ENCODE results near the gene GATB. TPM values are rescaled to one million over a fixed set of nuclear protein-coding genes. Genes with fewer than 3 reads are reported as not detected.

The GATB gene
- total and polyA plus RNA-seq, 2 donors (not counting 3 experiments of a cell fraction or from before 2014, with no cell fraction given): 14.4 to 17.7 TPM

DNA sequence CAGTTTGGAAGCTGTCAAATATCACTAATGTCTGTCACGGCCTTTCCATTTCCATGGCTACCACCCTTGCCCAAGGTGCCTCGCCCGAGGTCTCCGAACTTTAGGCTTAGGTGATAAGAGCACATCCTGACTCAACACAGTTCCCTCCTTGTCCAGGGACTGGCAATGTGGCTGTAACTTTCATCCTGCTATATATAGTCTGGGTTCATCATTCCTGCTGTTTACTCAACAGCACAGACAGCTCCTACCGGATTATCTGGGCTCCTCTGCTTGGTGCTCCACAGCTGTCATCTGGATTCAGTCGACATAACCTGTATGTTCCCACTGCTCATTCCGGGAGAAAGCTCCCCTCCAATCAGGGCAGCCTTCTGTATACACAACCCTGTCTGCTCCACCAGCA, 51.2 kb downstream of the GATB start:
- BruUV-seq (replicated peaks): no TSS peak
- no peak for FAIRE-seq

More for the DNA sequence above, 51.2 kb downstream of the GATB start:
- no peaks in the 10 kb centered on the region for H4K20me1 ChIP-seq (replicated peaks; ENCODE audit: control insufficient read depth, extremely low read depth, insufficient read depth, low read length)
- TF ChIP-seq POLR2AphosphoS5 (IDR thresholded peaks at IDR 0.05; ENCODE audit: insufficient read depth, low read depth, low read length) (no peak), EZH2 (IDR thresholded peaks at IDR 0.05; ENCODE audit: borderline replicate concordance, low read depth, low read length, severe bottlenecking) (no peak), JUN (IDR thresholded peaks at IDR 0.05; ENCODE audit: borderline replicate concordance, insufficient read depth, insufficient read length, low read depth) (no peak), MYC (IDR thresholded peaks at IDR 0.05; ENCODE audit: low read depth, low read length) (no peak), GATA2 (IDR thresholded peaks at IDR 0.05; ENCODE audit: insufficient read depth, insufficient read length, low read depth, low read length) (no peak), POLR2A (IDR thresholded peaks at IDR 0.05; ENCODE audit: low read depth, low read length) (no peak), FOS (IDR thresholded peaks at IDR 0.05; ENCODE audit: borderline replicate concordance, insufficient read depth, low read length) (no peak)
- TF ChIP-seq, protein P1, sequence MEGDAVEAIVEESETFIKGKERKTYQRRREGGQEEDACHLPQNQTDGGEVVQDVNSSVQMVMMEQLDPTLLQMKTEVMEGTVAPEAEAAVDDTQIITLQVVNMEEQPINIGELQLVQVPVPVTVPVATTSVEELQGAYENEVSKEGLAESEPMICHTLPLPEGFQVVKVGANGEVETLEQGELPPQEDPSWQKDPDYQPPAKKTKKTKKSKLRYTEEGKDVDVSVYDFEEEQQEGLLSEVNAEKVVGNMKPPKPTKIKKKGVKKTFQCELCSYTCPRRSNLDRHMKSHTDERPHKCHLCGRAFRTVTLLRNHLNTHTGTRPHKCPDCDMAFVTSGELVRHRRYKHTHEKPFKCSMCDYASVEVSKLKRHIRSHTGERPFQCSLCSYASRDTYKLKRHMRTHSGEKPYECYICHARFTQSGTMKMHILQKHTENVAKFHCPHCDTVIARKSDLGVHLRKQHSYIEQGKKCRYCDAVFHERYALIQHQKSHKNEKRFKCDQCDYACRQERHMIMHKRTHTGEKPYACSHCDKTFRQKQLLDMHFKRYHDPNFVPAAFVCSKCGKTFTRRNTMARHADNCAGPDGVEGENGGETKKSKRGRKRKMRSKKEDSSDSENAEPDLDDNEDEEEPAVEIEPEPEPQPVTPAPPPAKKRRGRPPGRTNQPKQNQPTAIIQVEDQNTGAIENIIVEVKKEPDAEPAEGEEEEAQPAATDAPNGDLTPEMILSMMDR (IDR thresholded peaks at IDR 0.05; ENCODE audit: extremely low read depth in 1 of 2, insufficient read depth in 1 of 2, low read depth in 1 of 2, low read length in 2 of 2): no peak
- TF ChIP-seq, protein P2, sequence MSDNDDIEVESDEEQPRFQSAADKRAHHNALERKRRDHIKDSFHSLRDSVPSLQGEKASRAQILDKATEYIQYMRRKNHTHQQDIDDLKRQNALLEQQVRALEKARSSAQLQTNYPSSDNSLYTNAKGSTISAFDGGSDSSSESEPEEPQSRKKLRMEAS (IDR thresholded peaks at IDR 0.05; ENCODE audit: insufficient read depth, insufficient read length): no peak
- H3K9me3 ChIP-seq (replicated peaks; ENCODE audit: control insufficient read depth, insufficient read depth, low read length): no peaks in the 10 kb centered on the region
- H3K36me3 ChIP-seq (ENCODE audit: control insufficient read depth in 2 of 2, extremely low read depth in 1 of 2, insufficient read depth in 2 of 2, low read length in 2 of 2): peaks cover 0 to 4% of the 10 kb centered on the region in 2 experiments
- H3K4me1 ChIP-seq (ENCODE audit: control insufficient read depth, extremely low read depth, insufficient read depth, low read length): no peaks in the 10 kb centered on the region
- H2AFZ ChIP-seq (ENCODE audit: low read depth, low read length): no peak overlapping the region
- no peak for DNase-seq (ENCODE audit: low read depth, low spot score)
- H3K4me2 ChIP-seq (ENCODE audit: insufficient read depth, low read length): no peak overlapping the region
- no peak overlapping the region for H3K9ac ChIP-seq (replicated peaks; ENCODE audit: extremely low read depth, insufficient read depth, low read length)
- H3K4me3 ChIP-seq (replicated peaks in 1 of 3; ENCODE audit: insufficient read depth in 1 of 3, low read depth in 1 of 3, low read length in 3 of 3): no peak overlapping the region
- CTCF ChIA-PET: no interaction called here
- dilution Hi-C loops (cut with MboI; ENCODE audit: extremely low pct_ligation_motif_present, low sequenced_read_pairs) (no loop called here), intact Hi-C loops (cut with micrococcal nuclease) (no loop called here)
- H3K27ac ChIP-seq (ENCODE audit: insufficient read depth, low read depth, low read length): no peak overlapping the region
- no peaks in the 10 kb centered on the region for H3K27me3 ChIP-seq (ENCODE audit: control insufficient read depth in 2 of 2, insufficient read depth in 2 of 2, low read length in 2 of 2)
- POLR2A ChIA-PET: no interaction called here
- H3K9me1 ChIP-seq (replicated peaks; ENCODE audit: control insufficient read depth, extremely low read depth, insufficient read depth, low read length): no peaks in the 10 kb centered on the region
- no peaks in the 10 kb centered on the region for H3K79me2 ChIP-seq (ENCODE audit: control insufficient read depth, insufficient read depth, low read length)
